Fibroblast of skin of right biceps (primary cell): Measurements from ENCODE around the gene MRPS6.

Source experiments
- DNase-seq: peaks from one replicate; pipeline ENCODE4 v3.0.0-alpha.2; 2013

The MRPS6 gene

DNA sequence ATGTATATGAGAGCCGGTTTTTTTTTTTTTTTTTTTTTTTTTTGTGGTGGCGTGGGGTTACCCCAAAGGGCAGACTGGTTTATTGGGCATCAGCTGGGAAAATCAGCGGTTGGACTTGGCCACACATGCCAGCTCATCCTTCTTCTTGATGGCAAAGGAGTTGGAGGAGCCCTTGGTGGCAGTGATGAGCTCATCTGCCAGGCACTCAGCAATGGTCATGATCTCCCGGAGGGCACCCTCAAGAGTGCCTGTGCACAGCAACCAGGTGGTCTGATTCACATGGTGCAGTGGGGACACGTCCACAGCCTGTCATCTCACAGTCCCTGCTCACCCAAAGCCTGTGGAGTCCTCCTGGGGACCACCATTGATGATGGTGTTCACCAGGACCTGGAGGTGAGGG lies 62.0 kb downstream of the MRPS6 start:
- DNase-seq: no peak

DNA sequence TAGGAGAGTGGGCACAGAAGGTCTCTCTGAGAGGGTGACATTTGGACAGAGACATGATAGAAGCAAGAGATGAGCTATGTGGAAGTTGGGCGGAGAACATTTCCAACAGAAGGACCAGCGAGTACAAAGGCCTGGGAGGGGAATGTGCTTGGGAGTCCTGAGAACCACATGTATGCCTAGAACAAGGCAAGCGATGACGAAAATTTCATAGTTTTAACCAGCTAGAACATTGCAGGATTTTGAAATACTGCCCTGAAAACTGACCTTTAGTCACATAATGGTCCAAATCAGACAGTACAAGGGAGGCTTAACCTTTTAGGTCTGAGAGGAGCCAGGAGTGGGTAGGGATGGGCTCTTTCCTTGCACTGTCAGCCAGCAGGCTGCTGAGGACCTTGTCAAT lies 68.0 kb downstream of the MRPS6 start:
- DNase-seq: no peak

DNA sequence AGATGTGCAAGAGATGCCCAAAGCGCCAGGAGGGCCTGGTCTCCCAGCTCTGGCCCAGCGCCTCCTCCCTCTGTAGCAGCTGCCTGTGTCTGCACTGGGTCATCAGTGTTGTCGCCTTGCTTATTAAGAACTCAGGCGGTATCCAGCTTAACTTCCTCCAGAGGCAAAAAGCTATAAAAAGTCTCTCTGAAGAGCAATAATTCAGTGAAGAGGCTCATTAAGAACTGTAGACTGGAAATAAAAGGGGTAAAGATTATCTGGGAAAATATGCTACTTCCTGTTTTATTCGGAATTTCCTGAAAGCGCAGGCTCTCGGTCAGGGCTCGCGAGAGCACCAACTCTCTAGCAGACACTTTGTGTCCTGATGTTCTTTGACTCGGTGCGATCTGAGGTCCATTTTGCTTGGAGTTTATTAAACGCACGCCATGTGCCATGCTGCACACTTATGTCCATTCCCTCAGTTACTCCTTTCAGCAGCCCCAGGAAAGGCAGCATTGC lies 70.4 kb downstream of the MRPS6 start:
- no peak for DNase-seq

DNA sequence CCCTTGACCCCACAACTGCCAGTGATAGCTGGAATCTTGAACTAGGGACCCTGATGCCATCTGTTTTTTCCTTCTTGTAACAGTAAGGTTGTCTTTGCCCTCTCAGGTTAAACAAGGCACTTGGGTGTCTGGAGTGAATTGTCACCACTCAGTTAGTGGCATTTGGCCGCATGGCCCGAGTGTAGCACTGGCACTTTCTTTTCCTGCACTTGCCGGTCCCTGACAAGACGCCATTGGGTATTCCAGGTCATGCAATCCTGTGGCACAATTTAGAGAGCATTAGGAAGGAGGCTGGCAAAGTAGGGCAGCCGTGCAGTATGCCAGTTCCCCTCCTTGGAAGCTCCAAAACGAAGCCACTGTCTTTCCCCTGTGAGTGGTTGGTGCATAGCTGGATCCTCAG lies 70.8 kb downstream of the MRPS6 start:
- no peak for DNase-seq

DNA sequence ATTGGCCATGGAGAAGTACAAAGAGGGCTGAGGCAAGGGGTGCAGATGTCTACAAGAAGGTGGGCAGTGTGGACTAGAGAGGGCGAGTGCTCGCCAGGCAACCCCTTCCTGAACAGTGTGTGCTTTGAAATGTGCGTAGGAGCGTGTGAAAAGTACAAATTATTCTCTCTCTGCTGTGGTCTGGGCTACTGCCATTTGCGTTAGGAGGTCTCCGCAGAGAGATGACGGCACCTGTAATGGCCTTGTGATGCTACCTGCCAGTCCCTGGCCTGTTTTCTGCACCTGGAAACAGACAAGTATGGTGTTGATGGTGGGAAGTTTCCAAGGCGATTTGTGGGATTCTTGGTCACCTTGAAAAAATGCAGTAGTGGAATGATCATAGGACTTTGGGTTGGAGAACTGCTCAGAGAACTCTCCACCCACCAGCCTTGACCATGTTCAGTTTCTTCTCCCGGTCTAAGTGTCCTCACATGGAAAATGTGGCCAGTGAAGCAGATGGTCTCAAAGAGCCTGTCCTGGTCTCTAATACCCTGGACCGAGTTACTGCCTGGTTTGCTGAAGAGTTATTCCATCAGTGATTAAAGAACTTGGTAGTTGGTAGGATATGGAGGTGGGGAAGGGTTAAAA lies 74.5 kb downstream of the MRPS6 start:
- DNase-seq: no peak

DNA sequence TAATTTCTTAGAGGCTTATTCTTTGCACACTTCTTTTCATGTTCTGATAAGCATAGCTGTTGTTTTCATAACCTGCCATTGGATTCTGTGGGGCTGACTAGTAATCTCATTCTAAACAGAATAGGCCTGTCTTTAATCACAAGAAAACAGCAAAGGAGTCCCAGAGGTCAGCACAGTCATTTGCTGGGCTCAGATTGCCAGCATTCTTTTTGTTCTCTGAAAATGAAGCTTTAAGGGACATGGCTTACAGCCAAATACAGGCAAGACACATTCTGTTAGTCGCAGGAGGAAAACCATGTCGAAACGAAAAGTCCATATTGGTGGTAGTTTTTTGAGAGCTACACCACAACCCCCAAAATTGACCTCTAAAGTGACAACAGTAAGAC lies 75.0 kb downstream of the MRPS6 start:
- DNase-seq: peak; percentile 30

DNA sequence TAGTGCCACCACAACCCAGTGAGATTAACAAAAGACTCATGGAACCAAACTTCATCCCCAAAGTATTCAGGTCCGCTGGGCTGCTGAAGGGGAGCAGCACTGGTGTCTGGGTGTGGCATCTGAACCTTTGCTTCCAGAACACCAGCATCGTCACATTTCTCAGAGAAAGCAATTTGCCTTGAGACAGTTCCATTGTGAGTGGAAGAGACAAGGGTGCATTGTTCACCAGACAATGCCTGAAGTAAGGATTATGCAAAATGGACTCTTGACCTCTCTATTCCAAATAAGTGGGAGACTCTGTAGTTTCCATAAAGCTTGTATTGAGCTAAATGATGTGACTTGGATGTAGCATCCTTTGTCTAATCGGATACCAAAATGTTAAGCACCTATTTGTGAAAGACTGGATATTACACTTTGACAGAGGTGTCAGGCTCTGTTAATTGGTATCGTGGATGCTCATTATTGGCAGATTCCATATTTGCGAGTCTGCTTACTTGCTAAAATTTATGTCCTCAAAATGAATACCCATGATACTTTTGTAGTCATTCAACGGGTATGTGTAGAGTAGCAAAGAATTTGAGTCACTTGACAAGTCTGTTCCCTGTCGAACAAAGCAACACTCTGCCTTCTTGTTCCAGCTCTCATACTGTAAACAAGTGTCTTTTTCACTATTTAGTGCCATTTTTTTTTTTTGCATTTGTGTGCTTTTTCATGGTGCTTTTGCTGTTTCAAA lies 75.6 kb downstream of the MRPS6 start:
- no peak for DNase-seq

DNA sequence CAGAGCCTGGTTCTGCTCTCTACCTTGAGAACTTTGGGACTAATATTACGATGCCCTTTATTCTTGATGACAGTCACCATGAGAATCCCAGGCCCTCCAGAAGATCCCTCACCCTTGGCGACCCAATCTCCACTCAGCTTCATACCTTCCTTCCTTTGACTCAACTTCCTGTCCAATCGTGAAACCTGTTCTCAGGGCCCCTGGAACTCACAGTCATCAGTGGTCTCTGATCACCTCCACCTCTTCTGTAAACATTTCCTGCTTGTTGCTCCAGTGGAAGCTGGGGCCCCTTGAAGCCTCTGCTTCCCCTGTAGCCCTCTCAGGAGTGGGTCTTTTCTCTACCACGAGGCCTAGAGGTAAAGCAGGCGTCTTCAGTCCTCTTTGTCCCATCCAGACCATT lies 79.1 kb downstream of the MRPS6 start:
- DNase-seq: no peak

DNA sequence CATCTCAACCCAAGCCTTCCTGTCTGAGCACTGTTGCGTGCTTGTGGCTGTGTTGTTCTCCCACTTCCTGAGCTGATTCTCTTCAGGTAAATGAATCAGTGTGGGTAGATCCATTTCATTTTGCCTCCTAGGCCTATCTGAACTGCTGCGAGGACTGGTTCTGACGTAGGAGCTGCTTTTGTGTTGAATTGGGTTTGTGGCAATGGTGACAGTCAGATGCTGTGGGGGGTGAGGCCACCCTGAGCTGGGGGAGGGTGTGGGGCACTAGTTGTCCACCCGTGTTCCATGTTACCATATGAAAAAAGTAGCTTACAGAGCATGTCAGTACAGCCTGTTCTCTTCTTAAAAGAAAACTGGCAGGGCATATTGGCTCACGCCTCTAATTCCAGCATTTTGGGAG lies 81.5 kb downstream of the MRPS6 start:
- DNase-seq: no peak

DNA sequence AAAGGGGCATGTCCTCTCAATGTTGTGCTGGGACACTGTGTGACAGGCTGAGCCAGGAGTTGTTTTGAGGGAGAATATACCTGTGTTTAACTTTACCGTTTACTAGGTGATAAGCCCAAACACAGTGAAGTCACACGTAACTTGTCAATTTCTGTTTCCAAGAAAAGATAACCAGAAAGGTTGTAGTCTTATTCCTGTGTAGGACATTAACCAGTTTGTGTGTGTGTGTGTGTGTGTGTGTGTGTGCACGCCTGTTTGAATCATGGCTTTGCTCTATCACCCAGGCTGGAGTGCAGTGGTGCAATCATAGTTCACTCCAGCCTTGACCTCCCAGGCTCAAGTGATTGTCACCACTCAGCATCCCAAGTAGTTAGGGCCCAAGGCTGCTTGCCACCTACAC lies 83.6 kb downstream of the MRPS6 start:
- no peak for DNase-seq

DNA sequence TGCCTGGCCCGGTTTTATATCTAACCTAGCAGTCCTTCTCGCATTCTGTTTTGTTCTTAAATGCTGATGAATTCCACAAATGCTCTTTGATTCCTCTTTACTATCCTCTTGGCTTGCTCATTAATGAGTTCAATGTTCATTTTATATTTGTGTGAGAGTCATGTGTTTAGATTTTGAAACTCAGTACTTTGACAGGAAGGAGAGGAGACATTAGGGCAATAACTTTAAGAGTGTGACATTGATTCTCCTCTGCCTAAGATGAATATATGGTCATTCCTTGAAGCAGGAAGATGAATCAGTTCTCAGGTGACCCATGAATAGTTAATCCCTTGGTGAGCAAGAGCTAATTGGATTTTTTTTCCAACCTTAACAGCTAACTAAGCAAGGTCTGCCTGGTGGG lies 84.1 kb downstream of the MRPS6 start:
- no peak for DNase-seq

DNA sequence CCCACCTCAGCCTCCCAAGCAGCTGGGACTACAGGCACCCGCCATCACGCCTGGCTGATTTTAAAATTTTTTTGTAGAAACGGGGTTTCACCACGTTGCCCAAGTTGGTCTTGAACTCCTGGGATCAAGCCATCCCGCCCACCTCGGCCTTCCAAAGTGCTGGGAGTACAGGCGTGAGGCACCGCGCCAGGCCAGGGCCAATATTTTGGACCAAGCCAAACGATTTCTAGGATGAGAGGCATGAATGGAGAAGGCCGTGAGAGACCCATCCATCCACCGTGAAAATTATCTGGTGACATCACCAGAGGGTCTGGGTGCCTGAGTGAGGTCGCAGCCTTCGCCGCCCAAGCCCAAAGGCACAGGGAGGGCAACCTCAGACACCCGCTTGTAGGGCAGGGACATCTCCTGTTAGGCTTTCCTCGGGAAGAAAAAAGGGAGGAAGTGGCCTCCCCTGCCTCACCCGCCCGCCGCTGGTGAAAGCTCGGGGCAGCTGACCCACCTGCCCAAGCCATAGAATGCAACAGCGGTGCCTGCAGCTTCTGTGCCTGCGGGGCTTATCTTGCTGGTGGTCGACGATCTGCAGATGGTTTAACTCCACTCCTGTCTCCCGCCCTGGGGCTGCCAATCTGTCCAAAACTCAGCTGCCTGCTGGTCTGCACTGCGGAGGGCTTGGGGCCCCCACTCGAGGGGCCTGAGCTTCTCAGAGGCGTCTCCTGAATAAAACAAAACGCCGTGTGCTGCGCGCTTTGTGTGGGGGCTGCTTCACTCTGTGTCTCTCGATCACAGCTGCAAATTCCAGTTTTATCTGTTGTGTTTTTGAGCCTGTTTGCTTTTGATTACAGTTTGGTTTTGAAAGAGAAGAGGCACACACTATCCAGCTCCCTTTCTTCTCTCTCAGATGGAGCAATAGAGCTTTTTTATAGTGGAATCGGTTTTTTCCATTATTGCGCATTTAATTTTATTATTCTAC lies 85.8 kb downstream of the MRPS6 start:
- no peak for DNase-seq

DNA sequence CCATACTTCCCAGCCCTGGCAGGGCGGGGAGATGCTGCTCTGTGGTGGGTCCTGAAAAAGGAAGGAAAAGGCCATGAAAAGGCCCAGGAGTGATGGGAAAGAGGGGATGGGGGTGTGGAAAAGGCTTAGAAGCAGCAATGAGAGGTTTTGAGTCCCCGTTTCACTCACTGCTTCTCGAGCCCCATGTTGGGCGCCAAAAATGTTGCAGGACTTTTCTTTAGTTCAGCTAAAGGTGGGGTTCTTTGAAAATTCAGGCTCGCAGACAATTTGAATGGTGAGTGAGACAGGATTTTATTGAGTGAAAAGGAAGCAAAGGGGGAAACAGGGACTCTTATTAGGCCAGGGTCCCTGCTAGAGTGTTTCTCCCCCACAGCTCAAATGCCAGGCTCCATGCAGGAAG lies 93.1 kb downstream of the MRPS6 start:
- DNase-seq: peak; percentile 33

DNA sequence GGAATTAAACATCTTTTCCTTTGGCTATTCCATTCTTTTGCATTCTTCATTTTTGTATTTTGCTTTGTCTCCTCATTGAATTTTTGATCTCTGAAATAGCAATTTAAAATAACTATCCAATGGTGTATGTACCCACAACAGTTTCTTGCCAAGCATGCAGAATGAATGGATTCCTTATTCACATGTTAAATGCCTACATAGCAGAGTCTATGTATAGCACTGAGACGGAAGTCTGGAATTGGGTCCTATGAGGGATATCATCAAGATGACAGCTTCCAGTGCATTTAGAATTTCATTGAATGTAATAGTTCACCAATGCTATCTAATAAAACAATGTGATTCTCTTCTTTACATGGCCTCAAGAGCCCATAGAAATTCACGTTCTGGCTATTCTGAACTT lies 97.5 kb downstream of the MRPS6 start:
- no peak for DNase-seq

DNA sequence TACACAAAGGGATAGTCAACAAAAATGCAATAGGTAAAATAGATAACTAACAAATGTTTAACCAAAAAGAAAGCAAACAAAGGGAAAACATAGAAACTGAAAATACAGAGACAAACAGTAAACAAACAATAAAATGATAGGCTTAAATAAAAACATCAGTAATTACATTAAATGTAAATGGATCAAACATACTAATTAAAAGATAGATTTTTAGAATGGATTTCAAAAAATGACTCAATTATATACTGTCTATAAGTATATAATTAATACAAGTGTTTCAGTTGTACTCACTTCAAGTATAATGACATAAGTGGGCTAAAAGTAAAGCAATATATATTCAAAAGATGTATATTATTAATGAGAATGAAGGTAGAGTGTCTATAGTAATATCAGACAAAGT lies 101.1 kb downstream of the MRPS6 start:
- no peak for DNase-seq

DNA sequence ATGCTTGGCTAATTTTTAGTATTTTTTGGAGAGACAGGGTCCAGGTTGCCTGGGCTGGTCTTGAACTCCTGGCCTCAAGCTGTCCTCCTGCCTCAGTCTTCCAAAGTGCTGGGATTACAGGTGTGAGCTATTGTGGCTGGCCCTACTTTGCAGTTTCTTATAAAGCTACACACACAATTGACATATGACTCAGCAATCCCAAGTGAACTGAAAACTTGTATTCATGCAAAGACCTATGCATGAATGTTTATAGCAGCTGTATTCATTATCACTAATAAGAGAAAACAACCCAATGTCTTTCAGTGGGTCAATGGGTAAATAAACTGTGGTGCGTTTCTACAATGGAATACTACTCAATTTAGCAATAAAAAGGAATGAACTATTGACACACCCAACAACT lies 103.1 kb downstream of the MRPS6 start:
- DNase-seq: no peak

DNA sequence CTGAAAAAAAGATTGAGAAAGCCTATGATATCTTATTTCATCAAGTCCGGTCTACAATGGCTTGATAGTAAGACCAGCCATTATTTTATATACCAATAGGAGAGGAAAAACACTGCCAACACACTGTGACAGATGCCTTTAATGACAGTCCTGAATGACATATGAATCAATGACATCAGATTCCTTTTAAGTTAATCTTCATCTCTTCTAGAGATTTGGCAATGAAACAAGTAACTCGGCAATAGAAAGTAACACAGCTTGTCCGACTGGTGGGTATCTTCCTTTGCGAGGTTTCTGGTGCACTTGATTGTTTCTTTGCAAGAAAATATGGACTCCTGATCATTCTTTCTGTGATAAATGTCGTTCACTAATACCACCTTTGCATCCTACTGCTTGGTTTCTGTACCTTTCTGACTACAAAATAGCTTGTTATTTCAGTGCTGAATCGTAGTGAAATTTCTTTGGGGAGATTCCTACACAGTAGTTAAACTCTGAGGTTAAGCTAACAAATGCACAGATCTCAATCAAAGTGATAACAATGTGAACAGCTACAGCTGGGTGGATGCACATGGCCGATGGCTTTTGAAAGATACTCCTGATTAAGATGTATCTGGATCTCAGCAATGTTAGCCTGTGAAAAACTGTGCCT lies 104.7 kb downstream of the MRPS6 start:
- DNase-seq: no peak

DNA sequence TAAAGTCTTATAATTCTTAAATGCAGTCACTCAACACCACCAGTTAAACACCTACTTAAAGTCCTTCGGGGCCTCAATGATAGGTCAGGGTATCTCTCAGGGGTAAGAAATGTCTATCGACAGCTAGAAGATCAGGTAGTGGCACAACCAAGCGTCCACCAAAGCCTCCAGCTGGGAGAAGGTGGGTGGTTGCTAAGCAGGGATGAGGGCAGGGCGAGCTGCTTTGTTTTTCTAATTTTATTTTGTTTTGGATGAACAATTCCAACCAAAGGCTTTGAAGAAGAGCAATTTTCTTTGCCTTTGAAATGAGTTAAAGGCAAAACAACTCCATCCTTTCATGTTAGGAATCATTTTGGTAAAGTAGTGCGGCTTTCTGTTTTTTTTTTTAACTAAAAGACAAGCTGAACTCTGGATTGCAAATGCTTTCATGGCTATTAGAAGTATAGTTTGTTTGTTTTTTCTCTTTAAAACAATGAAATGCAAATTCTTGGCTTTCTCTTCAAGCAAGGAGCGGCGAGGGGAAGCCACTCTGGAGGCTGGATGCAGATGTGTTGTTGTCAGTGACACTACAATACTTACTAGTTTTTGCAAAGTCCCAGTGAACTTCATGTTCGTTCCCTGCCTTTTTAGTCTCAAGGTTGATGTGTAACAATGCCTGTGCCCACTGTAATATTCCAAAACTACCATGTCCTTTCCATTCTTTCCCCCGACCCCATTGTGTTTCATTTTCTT lies 106.0 kb downstream of the MRPS6 start:
- no peak for DNase-seq

DNA sequence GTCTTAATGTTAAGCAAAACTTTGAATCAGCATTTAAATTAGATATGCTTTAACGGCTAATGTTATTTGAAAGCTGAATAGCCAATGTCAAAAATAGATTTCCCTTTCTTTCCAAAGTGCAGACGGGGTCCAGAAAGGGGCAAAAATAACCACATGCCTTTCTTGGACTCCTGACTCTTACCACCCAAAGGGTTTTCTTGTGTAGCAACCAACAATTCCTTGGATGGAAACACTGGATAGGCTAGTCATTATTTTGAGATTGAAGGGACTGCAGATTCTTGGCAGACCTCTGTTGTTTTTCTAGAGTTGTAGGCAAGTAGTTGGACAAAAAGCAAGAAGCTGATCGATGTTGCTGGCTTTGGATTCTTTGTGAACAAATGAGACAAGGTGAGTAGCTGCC lies 107.0 kb downstream of the MRPS6 start:
- no peak for DNase-seq

DNA sequence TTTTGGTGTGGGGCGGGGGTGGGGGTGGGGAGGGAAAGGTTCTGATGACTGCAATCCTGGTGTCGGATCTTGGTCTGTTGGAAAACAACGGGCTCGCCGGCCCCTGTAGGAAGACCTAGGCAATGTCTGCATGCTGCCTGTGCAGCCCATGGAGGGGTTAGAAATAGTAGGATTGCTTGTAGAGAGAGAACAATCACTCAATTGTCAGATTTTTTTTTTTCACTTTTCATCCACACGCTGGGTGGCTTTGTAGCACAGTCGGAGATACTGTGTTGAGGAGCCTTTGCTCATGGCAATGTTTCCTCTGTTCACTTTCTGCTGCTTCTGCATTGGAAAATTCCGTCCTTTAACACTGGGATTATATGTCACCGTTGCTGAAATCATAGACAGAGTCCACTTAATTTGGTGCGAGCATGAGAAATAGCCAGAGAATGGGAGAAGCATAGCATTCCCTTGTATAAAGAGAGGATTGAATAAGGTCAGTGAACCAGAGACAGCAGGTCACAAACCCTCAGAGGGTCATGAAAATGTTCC lies 107.5 kb downstream of the MRPS6 start:
- no peak for DNase-seq

DNA sequence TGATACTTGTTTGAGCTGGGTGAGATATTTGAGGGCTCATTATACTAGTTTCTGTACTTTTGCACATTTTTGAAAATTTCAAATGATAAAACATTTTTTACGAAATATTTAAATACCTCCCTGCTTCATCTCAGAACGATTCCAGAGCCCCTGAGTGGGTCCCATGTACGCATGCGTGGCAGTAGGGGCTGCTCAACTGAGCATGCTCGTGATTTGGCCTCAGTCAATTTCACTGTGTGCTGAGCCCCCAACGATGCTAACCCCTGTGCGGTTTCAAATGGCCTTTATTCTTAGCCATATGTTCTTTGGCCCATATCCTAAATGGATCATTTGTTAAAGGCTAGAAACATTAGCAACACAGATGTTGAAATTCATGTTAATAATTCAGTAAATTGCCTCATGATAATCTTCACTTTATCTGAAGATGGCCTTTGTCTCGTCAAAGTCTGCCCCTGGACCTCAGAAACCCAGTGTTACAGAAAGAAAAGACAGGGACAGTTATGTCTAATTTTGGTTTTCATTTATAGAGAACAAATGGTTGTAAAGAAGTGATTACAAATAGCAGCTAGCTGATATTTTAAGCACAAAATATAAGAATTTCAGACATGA lies 108.2 kb downstream of the MRPS6 start:
- no peak for DNase-seq

DNA sequence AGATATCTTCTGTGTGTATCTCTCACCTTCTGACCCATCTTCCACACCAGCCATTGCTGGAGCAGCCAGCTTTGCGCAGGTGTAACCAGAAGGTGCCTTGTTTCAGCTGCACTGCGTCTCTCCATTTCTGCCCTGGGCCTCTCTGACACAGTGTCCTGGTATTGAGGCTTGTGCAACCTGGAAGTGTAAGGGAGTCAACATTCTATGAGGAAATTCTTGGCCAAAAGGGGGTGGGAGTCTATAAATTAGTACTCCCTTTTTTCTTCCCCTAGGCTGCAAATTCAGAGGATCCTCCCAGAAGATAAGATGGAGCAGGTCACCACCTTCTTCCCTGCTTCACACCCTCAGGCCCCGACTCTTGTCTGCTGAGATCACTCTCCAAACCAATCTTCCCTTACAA lies 109.1 kb downstream of the MRPS6 start:
- no peak for DNase-seq
